Endothelial cell of umbilical vein (primary cell): ENCODE data around the gene CMTM4.
"Not testable (repeated sequence)": the region's sequence is repeated elsewhere in the genome, so short reads cannot be mapped to it uniquely, and the experiment has no call there.

ENCODE experiments used
- GATA2 ChIP-seq: IDR thresholded peaks from 2 replicates; pipeline ENCODE4 v1.7.0; 2011; ENCODE audit warnings: low read depth, mild to moderate bottlenecking, moderate library complexity, mixed read lengths, low read length; ENCODE audit not compliant: insufficient read length, insufficient read depth
- JUN ChIP-seq: IDR thresholded peaks from 2 replicates; pipeline ENCODE4 v1.6.1; 2011; ENCODE audit warnings: borderline replicate concordance, low read depth; ENCODE audit not compliant: insufficient read length, insufficient read depth
- POLR2A ChIP-seq: IDR thresholded peaks from 2 replicates; pipeline ENCODE4 v1.6.1; 2012; ENCODE audit warnings: low read depth, mild to moderate bottlenecking, control low read depth, low read length
- POLR2AphosphoS5 ChIP-seq: IDR thresholded peaks from 2 replicates; pipeline ENCODE4 v1.6.1; 2012; ENCODE audit warnings: low read depth, mild to moderate bottlenecking, control low read depth, low read length, moderate library complexity; ENCODE audit not compliant: insufficient read depth
- TF ChIP-seq, protein P1 (sequence below), 2 donors: IDR thresholded peaks; 1 replicate in 1 of 2; 2 replicates in 1 of 2; pipeline ENCODE4 v1.5.1; 2011; ENCODE audit warnings: low read length in 2 of 2, mild to moderate bottlenecking in 2 of 2, moderate library complexity in 2 of 2, control low read depth in 1 of 2, inconsistent platforms in 1 of 2, low read depth in 1 of 2; ENCODE audit not compliant: insufficient read depth in 1 of 2; ENCODE audit errors: extremely low read depth in 1 of 2

DNA sequence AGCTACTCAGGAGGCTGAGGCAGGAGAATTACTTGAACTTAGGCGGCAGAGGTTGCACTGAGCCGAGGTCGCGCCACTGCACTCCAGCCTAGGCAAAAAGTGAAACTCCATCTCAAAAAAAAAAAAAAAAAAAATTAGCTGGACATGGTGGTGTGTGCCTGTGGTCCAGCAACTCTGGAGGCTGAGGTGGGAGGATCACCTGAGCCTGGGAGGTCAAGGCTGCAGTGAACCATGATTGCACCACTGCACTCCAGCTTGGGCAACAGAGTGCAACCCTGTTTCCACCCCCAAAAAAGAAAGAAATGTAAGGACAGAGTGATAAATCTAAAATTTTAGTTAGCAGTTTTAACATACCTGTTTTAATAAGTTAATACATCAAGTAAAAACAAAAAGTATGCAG is 100.0 kb downstream of the CMTM4 start:
- TF ChIP-seq GATA2, POLR2AphosphoS5, JUN, POLR2A: not testable (repeated sequence)
- TF ChIP-seq, protein P1, sequence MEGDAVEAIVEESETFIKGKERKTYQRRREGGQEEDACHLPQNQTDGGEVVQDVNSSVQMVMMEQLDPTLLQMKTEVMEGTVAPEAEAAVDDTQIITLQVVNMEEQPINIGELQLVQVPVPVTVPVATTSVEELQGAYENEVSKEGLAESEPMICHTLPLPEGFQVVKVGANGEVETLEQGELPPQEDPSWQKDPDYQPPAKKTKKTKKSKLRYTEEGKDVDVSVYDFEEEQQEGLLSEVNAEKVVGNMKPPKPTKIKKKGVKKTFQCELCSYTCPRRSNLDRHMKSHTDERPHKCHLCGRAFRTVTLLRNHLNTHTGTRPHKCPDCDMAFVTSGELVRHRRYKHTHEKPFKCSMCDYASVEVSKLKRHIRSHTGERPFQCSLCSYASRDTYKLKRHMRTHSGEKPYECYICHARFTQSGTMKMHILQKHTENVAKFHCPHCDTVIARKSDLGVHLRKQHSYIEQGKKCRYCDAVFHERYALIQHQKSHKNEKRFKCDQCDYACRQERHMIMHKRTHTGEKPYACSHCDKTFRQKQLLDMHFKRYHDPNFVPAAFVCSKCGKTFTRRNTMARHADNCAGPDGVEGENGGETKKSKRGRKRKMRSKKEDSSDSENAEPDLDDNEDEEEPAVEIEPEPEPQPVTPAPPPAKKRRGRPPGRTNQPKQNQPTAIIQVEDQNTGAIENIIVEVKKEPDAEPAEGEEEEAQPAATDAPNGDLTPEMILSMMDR (IDR thresholded peaks at IDR 0.05; ENCODE audit: extremely low read depth in 1 of 2, insufficient read depth in 1 of 2, low read depth in 1 of 2, low read length in 2 of 2) = not testable (repeated sequence)
